ENCODE results near the gene USP9Y.

USP9Y gene

GRCh38 chrY:12756021-12756420 lies 55.0 kb downstream of the USP9Y start:
- no peak overlapping the region for H3K4me3 ChIP-seq (ENCODE audit: low read length)

GRCh38 chrY:12765976-12766375 lies 64.9 kb downstream of the USP9Y start:
- H3K4me1 ChIP-seq (ENCODE audit: control insufficient read depth, insufficient read depth, low read length) = no peaks in the 10 kb centered on the region

More at GRCh38 chrY:12756021-12756420, 55.0 kb downstream of the USP9Y start:
- no CpG with 5 or more reads among the region's 1 CpG for WGBS (ENCODE audit: insufficient coverage, insufficient read length)
- no peaks in the 10 kb centered on the region for H3K27me3 ChIP-seq (ENCODE audit: control insufficient read depth, insufficient read depth, low read length)
- H3K27ac ChIP-seq (ENCODE audit: low read length) = no peak overlapping the region
- no peak for DNase-seq (ENCODE audit: low read depth, low spot score)
- H3K36me3 ChIP-seq (ENCODE audit: control insufficient read depth, insufficient read depth, low read length) = no peaks in the 10 kb centered on the region
- H3K9me3 ChIP-seq (ENCODE audit: control insufficient read depth, insufficient read depth, low read length) = no peaks in the 10 kb centered on the region
- no peaks in the 10 kb centered on the region for H3K4me1 ChIP-seq (ENCODE audit: control insufficient read depth, insufficient read depth, low read length)

GRCh38 chrY:12784521-12784920 lies 83.5 kb downstream of the USP9Y start:
- H3K4me3 ChIP-seq (ENCODE audit: low read length) = no peak overlapping the region
- WGBS (ENCODE audit: insufficient coverage, insufficient read length) = no CpG with 5 or more reads among the region's 3 CpGs
- no peaks in the 10 kb centered on the region for H3K4me1 ChIP-seq (ENCODE audit: control insufficient read depth, insufficient read depth, low read length)
- H3K27ac ChIP-seq (ENCODE audit: low read length) = no peak overlapping the region
- no peak for DNase-seq (ENCODE audit: low read depth, low spot score)
- H3K27me3 ChIP-seq (ENCODE audit: control insufficient read depth, insufficient read depth, low read length) = no peaks in the 10 kb centered on the region
- no peaks in the 10 kb centered on the region for H3K9me3 ChIP-seq (ENCODE audit: control insufficient read depth, insufficient read depth, low read length)
- no peaks in the 10 kb centered on the region for H3K36me3 ChIP-seq (ENCODE audit: control insufficient read depth, insufficient read depth, low read length)

More at GRCh38 chrY:12765976-12766375, 64.9 kb downstream of the USP9Y start:
- DNase-seq (ENCODE audit: low read depth, low spot score) = no peak
- Histone ChIP-seq H3K36me3 (ENCODE audit: control insufficient read depth, insufficient read depth, low read length) (no peaks in the 10 kb centered on the region), H3K4me3 (ENCODE audit: low read length) (no peak overlapping the region), H3K27ac (ENCODE audit: low read length) (no peak overlapping the region), H3K27me3 (ENCODE audit: control insufficient read depth, insufficient read depth, low read length) (no peaks in the 10 kb centered on the region), H3K9me3 (ENCODE audit: control insufficient read depth, insufficient read depth, low read length) (no peaks in the 10 kb centered on the region)
- WGBS (ENCODE audit: insufficient coverage, insufficient read length) = no CpG with 5 or more reads among the region's 4 CpGs

- WGBS (ENCODE audit: insufficient coverage, insufficient read length) = no CpG with 5 or more reads among the region's 1 CpG
- H3K9me3 ChIP-seq (ENCODE audit: control insufficient read depth, insufficient read depth, low read length) = no peaks in the 10 kb centered on the region
Observed at GRCh38 chrY:12793999-12794398, 93.0 kb downstream of the USP9Y start.

GRCh38 chrY:12808046-12808445 lies 107.0 kb downstream of the USP9Y start:
- no CpG with 5 or more reads among the region's 1 CpG for WGBS (ENCODE audit: insufficient coverage, insufficient read length)
- Histone ChIP-seq H3K9me3 (ENCODE audit: control insufficient read depth, insufficient read depth, low read length) (no peaks in the 10 kb centered on the region), H3K4me3 (ENCODE audit: low read length) (no peak overlapping the region), H3K27me3 (ENCODE audit: control insufficient read depth, insufficient read depth, low read length) (no peaks in the 10 kb centered on the region), H3K4me1 (ENCODE audit: control insufficient read depth, insufficient read depth, low read length) (no peaks in the 10 kb centered on the region; the same call in 1 of the 2 replicates), H3K36me3 (ENCODE audit: control insufficient read depth, insufficient read depth, low read length) (no peaks in the 10 kb centered on the region), H3K27ac (ENCODE audit: low read length) (no peak overlapping the region)
- DNase-seq (ENCODE audit: low read depth, low spot score) = no peak

More at GRCh38 chrY:12793999-12794398, 93.0 kb downstream of the USP9Y start:
- Histone ChIP-seq H3K27ac (ENCODE audit: low read length) (no peak overlapping the region), H3K27me3 (ENCODE audit: control insufficient read depth, insufficient read depth, low read length) (no peaks in the 10 kb centered on the region), H3K36me3 (ENCODE audit: control insufficient read depth, insufficient read depth, low read length) (0 out of 2 replicates have a peak, but pooled peaks cover under 1% of the 10 kb centered on the region), H3K4me3 (ENCODE audit: low read length) (no peak overlapping the region), H3K4me1 (ENCODE audit: control insufficient read depth, insufficient read depth, low read length) (no peaks in the 10 kb centered on the region)
- DNase-seq (ENCODE audit: low read depth, low spot score) = no peak

- Histone ChIP-seq H3K36me3 (ENCODE audit: control insufficient read depth, insufficient read depth, low read length) (no peaks in the 10 kb centered on the region), H3K4me1 (ENCODE audit: control insufficient read depth, insufficient read depth, low read length) (no peaks in the 10 kb centered on the region), H3K9me3 (ENCODE audit: control insufficient read depth, insufficient read depth, low read length) (no peaks in the 10 kb centered on the region), H3K4me3 (ENCODE audit: low read length) (no peak overlapping the region), H3K27me3 (ENCODE audit: control insufficient read depth, insufficient read depth, low read length) (no peaks in the 10 kb centered on the region), H3K27ac (ENCODE audit: low read length) (no peak overlapping the region)
- no CpG with 5 or more reads among the region's 3 CpGs for WGBS (ENCODE audit: insufficient coverage, insufficient read length)
- no peak for DNase-seq (ENCODE audit: low read depth, low spot score)
Observed at GRCh38 chrY:12809034-12809433, 108.0 kb downstream of the USP9Y start.

- no peak overlapping the region for H3K27ac ChIP-seq (ENCODE audit: low read length)
- no peaks in the 10 kb centered on the region for H3K9me3 ChIP-seq (ENCODE audit: control insufficient read depth, insufficient read depth, low read length)
- H3K36me3 ChIP-seq (ENCODE audit: control insufficient read depth, insufficient read depth, low read length) = no peaks in the 10 kb centered on the region
- no peaks in the 10 kb centered on the region for H3K4me1 ChIP-seq (ENCODE audit: control insufficient read depth, insufficient read depth, low read length)
- H3K27me3 ChIP-seq (ENCODE audit: control insufficient read depth, insufficient read depth, low read length) = no peaks in the 10 kb centered on the region
- WGBS (ENCODE audit: insufficient coverage, insufficient read length) = no CpG with 5 or more reads among the region's 1 CpG
- no peak for DNase-seq (ENCODE audit: low read depth, low spot score)
- no peak overlapping the region for H3K4me3 ChIP-seq (ENCODE audit: low read length)
Observed at GRCh38 chrY:12823408-12823807, 122.4 kb downstream of the USP9Y start.

- H3K9me3 ChIP-seq (ENCODE audit: control insufficient read depth, insufficient read depth, low read length) = no peaks in the 10 kb centered on the region
- no peak for DNase-seq (ENCODE audit: low read depth, low spot score)
- H3K27ac ChIP-seq (ENCODE audit: low read length) = no peak overlapping the region
- WGBS (ENCODE audit: insufficient coverage, insufficient read length) = no CpG with 5 or more reads among the region's 1 CpG
- no peaks in the 10 kb centered on the region for H3K27me3 ChIP-seq (ENCODE audit: control insufficient read depth, insufficient read depth, low read length)
- no peak overlapping the region for H3K4me3 ChIP-seq (ENCODE audit: low read length)
- no peaks in the 10 kb centered on the region for H3K36me3 ChIP-seq (ENCODE audit: control insufficient read depth, insufficient read depth, low read length)
- H3K4me1 ChIP-seq (ENCODE audit: control insufficient read depth, insufficient read depth, low read length) = no peaks in the 10 kb centered on the region
Observed at GRCh38 chrY:12826791-12827190, 125.8 kb downstream of the USP9Y start.

- Histone ChIP-seq H3K4me3 (ENCODE audit: low read length) (no peak overlapping the region), H3K9me3 (ENCODE audit: control insufficient read depth, insufficient read depth, low read length) (no peaks in the 10 kb centered on the region), H3K4me1 (ENCODE audit: control insufficient read depth, insufficient read depth, low read length) (no peaks in the 10 kb centered on the region), H3K36me3 (ENCODE audit: control insufficient read depth, insufficient read depth, low read length) (no peaks in the 10 kb centered on the region), H3K27ac (ENCODE audit: low read length) (no peak overlapping the region), H3K27me3 (ENCODE audit: control insufficient read depth, insufficient read depth, low read length) (no peaks in the 10 kb centered on the region)
- no CpG with 5 or more reads among the region's 3 CpGs for WGBS (ENCODE audit: insufficient coverage, insufficient read length)
- DNase-seq (ENCODE audit: low read depth, low spot score) = no peak
Observed at GRCh38 chrY:12833284-12833683, 132.3 kb downstream of the USP9Y start.

GRCh38 chrY:12837550-12837949 lies 136.5 kb downstream of the USP9Y start:
- H3K36me3 ChIP-seq (ENCODE audit: control insufficient read depth, insufficient read depth, low read length) = no peaks in the 10 kb centered on the region
- no CpG with 5 or more reads among the region's 2 CpGs for WGBS (ENCODE audit: insufficient coverage, insufficient read length)

GRCh38 chrY:12841368-12841767 lies 140.3 kb downstream of the USP9Y start:
- Histone ChIP-seq H3K27me3 (ENCODE audit: control insufficient read depth, insufficient read depth, low read length) (no peaks in the 10 kb centered on the region), H3K4me3 (ENCODE audit: low read length) (no peak overlapping the region), H3K9me3 (ENCODE audit: control insufficient read depth, insufficient read depth, low read length) (no peaks in the 10 kb centered on the region), H3K4me1 (ENCODE audit: control insufficient read depth, insufficient read depth, low read length) (no peaks in the 10 kb centered on the region), H3K36me3 (ENCODE audit: control insufficient read depth, insufficient read depth, low read length) (no peaks in the 10 kb centered on the region), H3K27ac (ENCODE audit: low read length) (no peak overlapping the region)
- WGBS (ENCODE audit: insufficient coverage, insufficient read length) = no CpG with 5 or more reads among the region's 2 CpGs
- DNase-seq (ENCODE audit: low read depth, low spot score) = no peak

More at GRCh38 chrY:12837550-12837949, 136.5 kb downstream of the USP9Y start:
- DNase-seq (ENCODE audit: low read depth, low spot score) = no peak
- Histone ChIP-seq H3K27ac (ENCODE audit: low read length) (no peak overlapping the region), H3K9me3 (ENCODE audit: control insufficient read depth, insufficient read depth, low read length) (no peaks in the 10 kb centered on the region), H3K27me3 (ENCODE audit: control insufficient read depth, insufficient read depth, low read length) (no peaks in the 10 kb centered on the region), H3K4me1 (ENCODE audit: control insufficient read depth, insufficient read depth, low read length) (no peaks in the 10 kb centered on the region), H3K4me3 (ENCODE audit: low read length) (no peak overlapping the region)

Measured in iPS DF 6.9 (cell line).